T-helper 1 cell treated with Interleukin-12 subunit alpha and Interleukin-12 subunit beta and Interleukin-4 antibody, amounts not matched to agents 30 ng/mL and 1 ng/mL, for 36 hours (primary cell): ENCODE results near the gene KRT35. TPM values are rescaled to one million over a fixed set of nuclear protein-coding genes. Genes with fewer than 3 reads are reported as not detected.
"Not testable (repeated sequence)": the region's sequence is repeated elsewhere in the genome, so short reads cannot be mapped to it uniquely, and the experiment has no call there.

Experiments used
- intact Hi-C: fragments of 100-400 bp; cut with micrococcal nuclease; formaldehyde crosslinking; loops from one replicate; pipeline ENCODE4 v1.15.1; 2024
- total RNA-seq: library from RNA; stranded (reverse); gene quantifications from 2 replicates; pipeline ENCODE4 v1.2.3, GENCODE V29; 2022

KRT35 gene
- total RNA-seq, 1 donor from 2014 or later, result not detected

GRCh38 chr17:41462705-41463104 is 18.2 kb downstream of the KRT35 start:
- intact Hi-C loops, result no loop called here

- intact Hi-C loops, result no loop called here
Measured at GRCh38 chr17:41457676-41458075, 23.3 kb downstream of the KRT35 start.

DNA sequence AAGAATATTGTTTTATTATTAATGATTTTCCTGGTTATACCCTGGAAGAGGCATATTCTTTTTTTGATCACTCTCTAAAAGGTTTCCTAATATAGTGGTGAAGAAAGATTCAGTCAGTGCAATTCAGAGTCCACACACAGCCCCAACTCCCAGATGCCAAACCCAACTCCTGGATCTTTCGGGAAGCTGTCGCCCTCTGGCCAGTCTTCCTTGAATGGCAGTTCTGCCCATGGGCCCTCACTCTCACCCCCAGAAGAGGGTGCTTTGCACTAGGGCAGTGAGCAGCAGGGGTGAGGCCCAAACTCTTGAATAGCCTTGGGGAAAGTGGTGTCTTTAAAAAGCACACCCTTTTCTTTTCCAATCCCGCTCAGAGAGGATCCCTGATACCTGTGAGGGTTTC is 24.7 kb downstream of the KRT35 start:
- intact Hi-C loops, result no loop called here

GRCh38 chr17:41455236-41455635 is 25.7 kb downstream of the KRT35 start:
- intact Hi-C loops, result no loop called here

DNA sequence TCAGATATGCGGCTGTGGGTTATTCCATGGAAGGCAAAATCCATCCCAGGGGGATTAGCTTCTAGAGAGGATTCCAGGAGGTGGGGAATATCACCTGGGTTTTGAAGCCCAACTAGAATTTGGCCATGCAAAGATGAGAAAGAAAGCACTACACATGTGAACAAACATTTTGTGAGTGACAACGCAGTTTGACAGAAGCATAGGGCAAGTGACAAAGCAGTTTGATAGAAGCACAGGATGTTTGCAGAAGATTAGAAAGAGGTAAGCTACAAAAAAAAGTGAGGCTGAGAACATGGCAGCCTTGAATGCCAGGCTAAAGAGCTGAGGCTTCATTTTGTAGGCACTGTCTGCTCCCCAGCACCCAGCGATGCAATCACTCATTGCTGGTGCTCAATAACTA is 27.9 kb downstream of the KRT35 start:
- intact Hi-C loops, result no loop called here

DNA sequence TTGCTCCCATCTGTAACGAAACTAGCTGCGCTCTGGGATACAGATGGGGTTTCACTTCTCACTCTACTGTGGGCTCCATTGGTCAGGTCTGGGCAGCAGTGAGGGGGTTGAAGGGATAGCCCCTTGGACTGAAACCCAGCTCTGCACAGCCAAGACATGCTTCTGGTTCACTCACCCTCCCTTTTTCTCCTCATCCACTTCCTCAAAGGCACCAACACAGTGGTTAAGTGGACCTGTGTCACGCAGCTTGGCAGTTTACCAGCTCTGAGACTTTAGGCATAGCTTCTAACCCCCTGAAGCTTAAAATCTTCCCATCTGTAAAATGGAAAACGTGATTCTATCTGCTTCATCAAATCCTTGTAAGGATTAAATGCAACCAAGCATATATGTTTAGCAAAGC is 28.7 kb downstream of the KRT35 start:
- intact Hi-C loops, result no loop called here

- intact Hi-C loops, result no loop called here
Measured at GRCh38 chr17:41451154-41451728, 29.7 kb downstream of the KRT35 start.

GRCh38 chr17:41449008-41449407 is 31.9 kb downstream of the KRT35 start:
- intact Hi-C loops, result no loop called here

- intact Hi-C loops, result no loop called here
Measured at GRCh38 chr17:41448506-41448905, 32.4 kb downstream of the KRT35 start.

DNA sequence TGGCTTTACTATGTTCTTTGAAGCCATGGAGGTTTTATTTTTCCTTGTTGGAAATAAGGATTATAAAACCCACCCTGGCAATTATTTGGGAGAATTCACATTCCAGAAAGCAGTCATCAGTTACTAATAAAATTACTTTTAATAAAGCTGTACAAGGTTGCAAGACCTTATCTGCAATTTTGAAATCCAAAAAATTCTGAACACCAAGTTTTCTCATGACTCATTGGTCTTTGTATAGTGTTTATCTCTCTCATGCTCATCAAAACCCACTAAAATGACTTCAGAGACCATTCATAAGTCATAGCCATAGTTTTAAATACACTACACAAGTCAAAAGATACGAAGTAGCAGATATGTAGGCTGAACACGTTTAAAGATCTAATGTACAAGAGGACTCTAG is 34.1 kb downstream of the KRT35 start:
- intact Hi-C loops, result no loop called here

DNA sequence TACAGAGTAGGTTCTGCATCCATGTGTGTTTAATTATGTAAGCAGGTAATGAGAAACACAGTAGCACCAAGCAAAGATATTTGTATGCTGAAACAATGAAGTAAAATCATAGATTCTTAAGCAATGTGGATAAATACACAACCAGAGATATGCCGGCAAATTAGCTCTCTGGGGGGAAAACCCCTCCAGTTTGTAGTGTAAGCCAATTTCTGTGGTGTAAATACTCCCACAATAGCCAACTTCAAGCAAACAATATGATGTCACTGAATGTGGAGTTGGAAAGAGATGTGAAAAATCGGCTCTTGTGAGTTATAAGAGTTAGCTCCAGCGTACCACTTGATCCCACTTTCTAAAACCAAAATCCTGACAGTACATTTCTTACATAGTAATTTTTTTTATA is 36.3 kb downstream of the KRT35 start:
- intact Hi-C loops, result no loop called here

GRCh38 chr17:41444186-41444585 is 36.8 kb downstream of the KRT35 start:
- intact Hi-C loops, result no loop called here

- intact Hi-C loops, result no loop called here
Measured at GRCh38 chr17:41442739-41443138, 38.2 kb downstream of the KRT35 start.

DNA sequence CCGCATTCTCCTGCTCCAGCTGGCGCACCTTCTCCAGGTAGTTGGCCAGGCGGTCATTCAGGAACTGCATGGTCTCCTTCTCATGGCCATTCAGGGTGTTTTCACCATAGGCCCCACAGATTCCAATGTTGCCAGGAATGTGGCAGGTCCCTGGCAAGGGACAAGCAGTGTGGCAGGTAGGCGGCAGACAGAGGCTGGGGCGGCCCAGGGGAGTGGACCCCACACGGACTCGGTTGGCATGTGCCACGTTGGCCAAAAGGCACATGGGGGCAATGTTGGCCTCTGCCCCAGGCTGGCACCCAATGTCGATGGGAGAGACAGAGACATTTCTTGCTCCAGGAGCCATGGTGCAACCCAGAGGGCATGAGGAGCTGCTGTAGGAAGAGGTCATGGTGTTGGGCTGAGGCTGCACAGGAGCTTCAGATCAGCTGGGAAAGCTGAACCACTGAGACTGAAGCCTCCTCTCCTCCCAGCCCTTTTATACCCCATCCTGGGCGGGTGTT is 40.4 kb downstream of the KRT35 start, which contains the start of gene KRT38:
Gene KRT38 (minus strand): TSS at position 453 of the 503 bp plus-strand sequence. CDS start 62 bp downstream, at position 391.
- intact Hi-C loops, result no loop called here

GRCh38 chr17:41439375-41439774 is 41.6 kb downstream of the KRT35 start:
- intact Hi-C loops, result no loop called here

DNA sequence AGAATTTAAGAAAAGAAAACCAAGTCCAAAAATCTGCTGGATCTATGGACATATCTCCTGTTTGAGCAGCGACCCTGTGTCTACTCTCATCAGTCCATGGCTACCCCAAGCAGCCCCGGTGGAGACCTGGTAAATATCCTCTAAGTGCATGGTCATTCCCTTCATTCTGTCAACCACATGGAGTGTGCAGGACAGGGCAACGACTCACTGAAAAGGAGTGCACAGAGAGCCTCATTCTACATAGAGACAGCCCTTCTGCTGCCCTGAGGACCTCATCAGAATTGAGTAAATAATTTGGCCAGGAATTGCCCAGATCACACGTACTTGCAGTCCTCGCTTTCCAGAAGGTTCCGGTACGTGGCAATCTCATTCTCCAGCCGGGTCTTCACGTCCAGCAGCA is 43.2 kb downstream of the KRT35 start:
- intact Hi-C loops, result no loop called here

DNA sequence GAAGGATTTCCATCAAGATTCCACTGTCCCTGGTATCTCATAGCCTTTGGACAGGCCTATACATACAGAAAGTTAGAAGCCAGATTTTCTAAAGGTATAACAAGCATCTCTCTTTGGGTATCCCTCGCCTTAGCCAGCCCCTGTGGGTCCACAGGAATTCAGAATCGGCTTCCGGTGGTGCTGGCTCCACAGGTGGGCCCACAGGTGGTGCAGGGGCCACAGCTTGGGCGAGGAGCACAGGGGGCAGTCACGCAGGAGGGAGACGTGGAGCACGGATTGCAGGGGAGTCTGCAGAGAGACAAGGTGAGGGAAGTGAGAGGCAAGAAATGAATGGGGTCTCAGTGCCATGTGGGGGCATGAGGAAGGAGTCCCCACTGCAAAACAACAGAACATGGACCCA is 43.7 kb downstream of the KRT35 start:
- intact Hi-C loops, result no loop called here

GRCh38 chr17:41434415-41434814 is 46.5 kb downstream of the KRT35 start:
- intact Hi-C loops, result no loop called here

DNA sequence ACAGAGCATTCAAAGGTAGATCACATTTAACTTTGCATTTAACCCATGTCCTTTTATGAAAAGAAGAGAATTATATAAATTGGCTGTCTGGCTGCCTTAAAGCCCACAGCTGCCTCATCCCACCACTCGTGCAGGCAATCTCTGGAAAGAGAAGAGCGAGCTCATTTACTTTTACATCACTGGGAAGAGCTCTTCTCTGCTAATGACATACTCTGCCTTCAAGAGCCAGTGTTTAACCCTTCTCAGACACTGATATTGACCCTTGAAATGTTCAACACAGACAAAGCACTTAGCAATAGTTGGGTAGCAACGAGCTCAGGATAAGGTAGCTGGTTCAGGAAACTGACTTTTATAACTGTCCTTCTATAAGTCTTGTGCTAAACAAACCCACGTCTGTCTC is 46.9 kb downstream of the KRT35 start:
- intact Hi-C loops, result no loop called here

DNA sequence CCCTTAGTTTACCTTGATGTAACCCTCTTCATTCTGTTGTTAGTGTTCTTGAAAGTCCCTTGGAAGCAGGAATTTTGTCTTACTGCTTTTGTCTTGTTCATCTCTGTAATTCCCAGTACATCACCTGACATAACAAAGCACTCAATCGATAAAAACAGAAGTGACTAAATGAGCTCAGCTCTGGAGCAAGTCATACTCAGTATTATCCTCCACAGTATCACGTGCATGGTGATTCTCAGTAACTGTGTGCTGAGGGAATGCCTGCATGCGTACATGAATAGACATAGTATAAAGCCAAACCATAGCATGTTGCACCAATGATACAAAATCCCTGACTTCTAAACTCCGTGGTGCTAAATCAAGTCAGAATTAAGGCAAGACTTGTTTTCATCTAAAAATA is 47.4 kb downstream of the KRT35 start:
- intact Hi-C loops, result no loop called here

GRCh38 chr17:41430376-41430775 is 50.6 kb downstream of the KRT35 start:
- intact Hi-C loops, result not testable (repeated sequence)

GRCh38 chr17:41429667-41430066 is 51.3 kb downstream of the KRT35 start:
- intact Hi-C loops, result no loop called here

- intact Hi-C loops, result no loop called here
Measured at GRCh38 chr17:41428591-41429291, 52.2 kb downstream of the KRT35 start.
